ENCODE results near the gene SUCO.

- TF ChIP-seq EZH2 (IDR thresholded peaks at IDR 0.05) = no peak
- TF ChIP-seq CTCF (IDR thresholded peaks at IDR 0.05 in 2 of 3, conservative IDR thresholded peaks at IDR 0.05 in 1 of 3; ENCODE audit: borderline replicate concordance in 1 of 3, insufficient read depth in 1 of 3, low read depth in 2 of 3, low read length in 2 of 3) = no peak
- TF ChIP-seq YY1 (IDR thresholded peaks at IDR 0.05; ENCODE audit: extremely low read depth, insufficient replicate concordance, low read depth, low read length) = no peak
- TF ChIP-seq ATF3 (IDR thresholded peaks at IDR 0.05) = no peak
- TF ChIP-seq MAX (IDR thresholded peaks at IDR 0.05) = no peak
- TF ChIP-seq SRF (IDR thresholded peaks at IDR 0.05; ENCODE audit: low read depth) = no peak
- TF ChIP-seq REST (IDR thresholded peaks at IDR 0.05; ENCODE audit: low read depth) = no peak
- no peak for TF ChIP-seq RAD21 (IDR thresholded peaks at IDR 0.05; ENCODE audit: low read depth)
- TF ChIP-seq EZH2phosphoT487 (IDR thresholded peaks at IDR 0.05; ENCODE audit: borderline replicate concordance) = no peak
- TF ChIP-seq EGR1 (IDR thresholded peaks at IDR 0.05; ENCODE audit: low read depth) = no peak
- TF ChIP-seq POLR2A (IDR thresholded peaks at IDR 0.05; ENCODE audit: borderline replicate concordance, extremely low read depth, insufficient read depth, insufficient read length) = no peak
- no peak for TF ChIP-seq POLR2AphosphoS5 (IDR thresholded peaks at IDR 0.05; ENCODE audit: low read depth, low read length)
- no peak for TF ChIP-seq ZNF274 (IDR thresholded peaks at IDR 0.05; ENCODE audit: low read depth, low read length)
Observed at GRCh38 chr1:172602706-172603105, 69.8 kb downstream of the SUCO start.

All from HCT116 (cell line).